GM12891 (cell line): ENCODE data around the gene OXSM.

Experiments used
- POLR2A ChIP-seq: IDR thresholded peaks from 2 replicates; pipeline ENCODE4 v1.6.1; 2011; ENCODE audit warnings: low read depth, low read length, control low read depth
- TAF1 ChIP-seq: IDR thresholded peaks from 2 replicates; pipeline ENCODE4 v1.6.1; 2011; ENCODE audit warnings: low read depth, low read length, control low read depth

- TF ChIP-seq POLR2A: no peak
- TF ChIP-seq TAF1: no peak
Observed at GRCh38 chr3:25803833-25804232, 13.9 kb downstream of the OXSM start.
